NT2/D1 (cell line): ENCODE data around the gene AICDA.

Experiments used
- SUZ12 ChIP-seq: IDR thresholded peaks from 2 replicates; pipeline ENCODE4 v1.6.1; 2011; ENCODE audit not compliant: insufficient read length, insufficient read depth; ENCODE audit errors: extremely low read depth
- ZNF274 ChIP-seq: IDR thresholded peaks from 2 replicates; pipeline ENCODE4 v1.6.1; 2011; ENCODE audit warnings: mild to moderate bottlenecking, low read depth, low read length

- TF ChIP-seq ZNF274 = no peak
- no peak for TF ChIP-seq SUZ12
These were observed 42.8 kb upstream of the AICDA start for GRCh38 chr12:8655421-8655820.
